Panc1 (cell line): Measurements from ENCODE around the gene TFDP2.

Source experiments
- CTCF ChIP-seq: fragments of 450-650 bp; IDR thresholded peaks from 2 replicates; pipeline ENCODE4 v1.5.1; 2017; ENCODE audit warnings: mild to moderate bottlenecking
- POLR2AphosphoS5 ChIP-seq: IDR thresholded peaks from 2 replicates; pipeline ENCODE4 v1.6.1; 2012; ENCODE audit warnings: mild to moderate bottlenecking, low read depth, low read length, moderate library complexity
- TCF7L2 ChIP-seq: IDR thresholded peaks from 2 replicates; pipeline ENCODE4 v1.6.1; 2011; ENCODE audit warnings: mild to moderate bottlenecking, low read depth, low read length, inconsistent platforms

GRCh38 chr3:142021127-142021526 lies 128.2 kb downstream of the TFDP2 start:
- TF ChIP-seq CTCF (no peak), POLR2AphosphoS5 (no peak), TCF7L2 (no peak)
